ENCODE measurements around the gene FRAT2. TPM values are rescaled to one million over a fixed set of nuclear protein-coding genes. Genes with fewer than 3 reads are reported as not detected.

Gene FRAT2
- total and polyA plus RNA-seq, 2 of the 13 experiments (the other 11 are each of a cell fraction or from before 2014, with no cell fraction given) = 7.2 to 14.1 TPM

DNA sequence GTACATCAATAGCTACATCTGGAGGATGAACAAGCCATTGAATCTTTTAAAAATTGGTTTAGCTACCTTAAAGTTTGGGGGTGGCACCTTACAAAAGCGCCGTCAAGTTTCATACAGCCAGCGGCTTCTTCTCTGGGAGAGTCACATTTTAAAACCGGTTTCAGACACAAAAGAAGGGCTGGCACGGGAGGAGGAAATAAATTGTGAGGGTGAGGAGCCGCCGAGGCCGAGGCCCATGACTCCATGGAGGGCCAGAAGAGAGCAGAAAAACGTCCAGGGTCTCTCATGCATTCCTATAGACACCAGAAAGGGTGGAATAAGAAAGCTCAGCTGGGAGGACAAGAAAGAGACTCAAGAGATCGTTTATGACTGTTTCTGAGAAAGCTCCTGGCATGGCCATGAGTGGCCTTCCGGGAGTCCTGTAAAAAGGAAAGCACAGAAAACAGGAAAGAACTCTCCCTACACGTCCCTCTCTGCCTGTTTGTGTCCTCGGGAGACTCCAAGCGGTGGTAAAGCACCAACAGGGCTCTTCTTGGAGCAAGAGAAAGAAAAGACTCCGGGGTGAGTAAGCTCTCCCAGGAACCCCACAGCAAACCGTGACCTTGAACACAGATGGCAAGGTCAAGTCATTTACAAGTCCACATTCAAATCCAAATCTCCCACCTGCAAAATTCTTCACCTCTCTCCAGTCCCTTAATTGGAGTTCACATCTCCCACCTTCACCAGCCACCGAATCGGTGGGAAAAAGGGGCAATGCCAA, 1.8 kb downstream of the FRAT2 start (continued):
- TF ChIP-seq ZFY (CRISPR knock-in tag; IDR thresholded peaks at IDR 0.05) (peak; percentile 28; the same call in 1 of the 2 replicates), ZNF160 (CRISPR knock-in tag; IDR thresholded peaks at IDR 0.05) (no peak), ATM (IDR thresholded peaks at IDR 0.05; ENCODE audit: borderline replicate concordance) (no peak), REL (CRISPR knock-in tag; conservative IDR thresholded peaks at IDR 0.05) (no peak), SRSF9 (IDR thresholded peaks at IDR 0.05; ENCODE audit: borderline replicate concordance, insufficient read depth, low read depth, low read length, poor library complexity, severe bottlenecking) (no peak), SOX5 (CRISPR knock-in tag; IDR thresholded peaks at IDR 0.05; ENCODE audit: borderline replicate concordance) (no peak), SMAD9 (CRISPR knock-in tag; IDR thresholded peaks at IDR 0.05) (no peak), SPEN (CRISPR knock-in tag; IDR thresholded peaks at IDR 0.05; ENCODE audit: low read depth) (no peak; the same call in 1 of the 2 replicates), HMG20A (CRISPR knock-in tag; IDR thresholded peaks at IDR 0.05; ENCODE audit: borderline replicate concordance) (no peak), ESRRA (CRISPR knock-in tag; IDR thresholded peaks at IDR 0.05; ENCODE audit: low read depth) (0 out of 2 replicates have a peak, but pooled peaks have one; percentile 40), FOSL2 (CRISPR knock-in tag; IDR thresholded peaks at IDR 0.05) (peak; percentile 40; the same call in 1 of the 2 replicates), GABPA (IDR thresholded peaks at IDR 0.05; ENCODE audit: low read depth, low read length) (no peak), GABPA (CRISPR knock-in tag; IDR thresholded peaks at IDR 0.05; ENCODE audit: low read depth) (0 out of 2 replicates have a peak, but pooled peaks have one; percentile 24), POLR2AphosphoS2 (IDR thresholded peaks at IDR 0.05; ENCODE audit: low read depth, low read length) (no peak), KMT2B (CRISPR knock-in tag; IDR thresholded peaks at IDR 0.05) (0 out of 2 replicates have a peak, but pooled peaks have one; percentile 10), ZNF792 (CRISPR knock-in tag; IDR thresholded peaks at IDR 0.05) (no peak), NR2F6 (IDR thresholded peaks at IDR 0.05) (no peak), NR2F6 (CRISPR knock-in tag; IDR thresholded peaks at IDR 0.05) (no peak), FOXJ3 (CRISPR knock-in tag; IDR thresholded peaks at IDR 0.05; ENCODE audit: borderline replicate concordance) (no peak), SATB2 (CRISPR knock-in tag; IDR thresholded peaks at IDR 0.05) (no peak), AGO1 (IDR thresholded peaks at IDR 0.05; ENCODE audit: low read depth, low read length, poor library complexity, severe bottlenecking) (no peak), MLLT10 (CRISPR knock-in tag; IDR thresholded peaks at IDR 0.05) (no peak), ZNF768 (CRISPR knock-in tag; IDR thresholded peaks at IDR 0.05) (no peak), ZNF207 (IDR thresholded peaks at IDR 0.05; ENCODE audit: borderline replicate concordance) (no peak)
- TF ChIP-seq, protein P1, sequence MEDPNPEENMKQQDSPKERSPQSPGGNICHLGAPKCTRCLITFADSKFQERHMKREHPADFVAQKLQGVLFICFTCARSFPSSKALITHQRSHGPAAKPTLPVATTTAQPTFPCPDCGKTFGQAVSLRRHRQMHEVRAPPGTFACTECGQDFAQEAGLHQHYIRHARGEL (CRISPR knock-in tag; IDR thresholded peaks at IDR 0.05) = no peak
- TF ChIP-seq, protein P2, sequence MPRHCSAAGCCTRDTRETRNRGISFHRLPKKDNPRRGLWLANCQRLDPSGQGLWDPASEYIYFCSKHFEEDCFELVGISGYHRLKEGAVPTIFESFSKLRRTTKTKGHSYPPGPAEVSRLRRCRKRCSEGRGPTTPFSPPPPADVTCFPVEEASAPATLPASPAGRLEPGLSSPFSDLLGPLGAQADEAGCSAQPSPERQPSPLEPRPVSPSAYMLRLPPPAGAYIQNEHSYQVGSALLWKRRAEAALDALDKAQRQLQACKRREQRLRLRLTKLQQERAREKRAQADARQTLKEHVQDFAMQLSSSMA (CRISPR knock-in tag; IDR thresholded peaks at IDR 0.05) = 0 out of 2 replicates have a peak, but pooled peaks have one; percentile 34
- TF ChIP-seq, protein P3, sequence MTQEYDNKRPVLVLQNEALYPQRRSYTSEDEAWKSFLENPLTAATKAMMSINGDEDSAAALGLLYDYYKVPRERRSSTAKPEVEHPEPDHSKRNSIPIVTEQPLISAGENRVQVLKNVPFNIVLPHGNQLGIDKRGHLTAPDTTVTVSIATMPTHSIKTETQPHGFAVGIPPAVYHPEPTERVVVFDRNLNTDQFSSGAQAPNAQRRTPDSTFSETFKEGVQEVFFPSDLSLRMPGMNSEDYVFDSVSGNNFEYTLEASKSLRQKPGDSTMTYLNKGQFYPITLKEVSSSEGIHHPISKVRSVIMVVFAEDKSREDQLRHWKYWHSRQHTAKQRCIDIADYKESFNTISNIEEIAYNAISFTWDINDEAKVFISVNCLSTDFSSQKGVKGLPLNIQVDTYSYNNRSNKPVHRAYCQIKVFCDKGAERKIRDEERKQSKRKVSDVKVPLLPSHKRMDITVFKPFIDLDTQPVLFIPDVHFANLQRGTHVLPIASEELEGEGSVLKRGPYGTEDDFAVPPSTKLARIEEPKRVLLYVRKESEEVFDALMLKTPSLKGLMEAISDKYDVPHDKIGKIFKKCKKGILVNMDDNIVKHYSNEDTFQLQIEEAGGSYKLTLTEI (CRISPR knock-in tag; conservative IDR thresholded peaks at IDR 0.05) = no peak
- TF ChIP-seq, protein P4, sequence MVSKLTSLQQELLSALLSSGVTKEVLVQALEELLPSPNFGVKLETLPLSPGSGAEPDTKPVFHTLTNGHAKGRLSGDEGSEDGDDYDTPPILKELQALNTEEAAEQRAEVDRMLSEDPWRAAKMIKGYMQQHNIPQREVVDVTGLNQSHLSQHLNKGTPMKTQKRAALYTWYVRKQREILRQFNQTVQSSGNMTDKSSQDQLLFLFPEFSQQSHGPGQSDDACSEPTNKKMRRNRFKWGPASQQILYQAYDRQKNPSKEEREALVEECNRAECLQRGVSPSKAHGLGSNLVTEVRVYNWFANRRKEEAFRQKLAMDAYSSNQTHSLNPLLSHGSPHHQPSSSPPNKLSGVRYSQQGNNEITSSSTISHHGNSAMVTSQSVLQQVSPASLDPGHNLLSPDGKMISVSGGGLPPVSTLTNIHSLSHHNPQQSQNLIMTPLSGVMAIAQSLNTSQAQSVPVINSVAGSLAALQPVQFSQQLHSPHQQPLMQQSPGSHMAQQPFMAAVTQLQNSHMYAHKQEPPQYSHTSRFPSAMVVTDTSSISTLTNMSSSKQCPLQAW (CRISPR knock-in tag; IDR thresholded peaks at IDR 0.05) = no peak; the same call in 1 of the 2 replicates
